ENCODE results near the gene IL1RL2.

The IL1RL2 gene

GRCh38 chr2:102268510-102269199 lies 81.8 kb downstream of the IL1RL2 start:
- no peak for DNase-seq

GRCh38 chr2:102269200-102269524 lies 82.3 kb downstream of the IL1RL2 start:
- no peak for DNase-seq

GRCh38 chr2:102271844-102272243 lies 85.0 kb downstream of the IL1RL2 start:
- no peak for DNase-seq

GRCh38 chr2:102273619-102274211 lies 86.9 kb downstream of the IL1RL2 start:
- no peak for DNase-seq

GRCh38 chr2:102276549-102277201 lies 89.9 kb downstream of the IL1RL2 start:
- no peak for DNase-seq

- no peak for DNase-seq
These were observed 90.4 kb downstream of the IL1RL2 start for GRCh38 chr2:102277202-102277700.

GRCh38 chr2:102278720-102279390 lies 92.0 kb downstream of the IL1RL2 start:
- DNase-seq: no peak

GRCh38 chr2:102279391-102279735 lies 92.5 kb downstream of the IL1RL2 start:
- DNase-seq: no peak

- DNase-seq: no peak
These were observed 95.9 kb downstream of the IL1RL2 start for GRCh38 chr2:102282678-102283091.

- no peak for DNase-seq
These were observed 97.2 kb downstream of the IL1RL2 start for GRCh38 chr2:102283996-102284395.

GRCh38 chr2:102284611-102285010 lies 97.8 kb downstream of the IL1RL2 start:
- DNase-seq: no peak

- DNase-seq: no peak
These were observed 98.5 kb downstream of the IL1RL2 start for GRCh38 chr2:102285368-102285767.

GRCh38 chr2:102286041-102286440 lies 99.2 kb downstream of the IL1RL2 start:
- DNase-seq: no peak

GRCh38 chr2:102289129-102289528 lies 102.3 kb downstream of the IL1RL2 start:
- DNase-seq: no peak

All from activated T-cell treated with anti-CD3 and anti-CD28 coated beads, Interleukin-2, amount 50 U/mL, for 48 hours (primary cell).